Measurements from ENCODE around the gene TMEM245. TPM values are rescaled to one million over a fixed set of nuclear protein-coding genes. Genes with fewer than 3 reads are reported as not detected.
A peak's percentile ranks its signal among the peaks of the same experiment; 100 is the strongest.

TMEM245 gene
- total and polyA plus RNA-seq, 10 of the 15 experiments (the other 5 are each of a cell fraction or from before 2014, with no cell fraction given): 7.4 to 36.1 (median 19.0) TPM

DNA sequence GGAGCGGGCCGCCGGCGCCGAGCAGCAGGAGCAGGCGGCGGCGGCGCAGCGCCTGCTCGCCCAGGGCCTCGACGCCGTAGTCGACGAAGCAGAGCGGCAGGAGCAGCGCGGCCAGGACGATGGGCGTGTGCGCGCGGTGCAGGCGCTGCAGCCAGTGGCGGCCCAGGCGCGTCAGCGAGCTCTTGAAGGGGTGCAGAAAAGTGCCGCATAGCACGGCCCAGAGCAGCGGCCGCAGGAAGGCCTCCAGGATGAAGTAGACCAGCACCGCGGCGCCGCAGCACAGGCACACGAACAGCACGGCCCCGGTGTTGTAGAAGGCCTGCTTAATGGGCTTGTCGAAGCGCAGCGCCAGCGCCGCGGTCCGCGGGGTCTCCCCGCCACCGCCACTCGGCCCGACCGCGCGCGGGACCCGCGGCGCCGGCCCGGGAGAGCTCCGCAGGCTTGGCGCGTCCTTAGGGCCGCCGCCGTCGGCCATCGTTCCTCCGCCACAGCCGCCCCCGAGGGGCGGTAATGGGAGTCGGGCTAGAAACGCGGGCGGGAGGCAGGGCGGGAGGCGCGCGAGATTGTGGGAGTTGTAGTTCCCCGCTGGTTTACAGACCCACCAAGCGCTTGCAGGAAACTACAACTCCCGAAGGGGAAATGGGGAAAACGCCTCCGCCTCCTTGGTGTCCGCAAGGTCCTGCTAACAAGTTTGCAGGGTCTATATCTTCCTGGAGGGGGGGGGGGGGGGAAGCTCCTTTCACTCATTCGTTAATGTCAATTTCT is at the start of gene TMEM245 (continued):
- TF ChIP-seq, protein P1, sequence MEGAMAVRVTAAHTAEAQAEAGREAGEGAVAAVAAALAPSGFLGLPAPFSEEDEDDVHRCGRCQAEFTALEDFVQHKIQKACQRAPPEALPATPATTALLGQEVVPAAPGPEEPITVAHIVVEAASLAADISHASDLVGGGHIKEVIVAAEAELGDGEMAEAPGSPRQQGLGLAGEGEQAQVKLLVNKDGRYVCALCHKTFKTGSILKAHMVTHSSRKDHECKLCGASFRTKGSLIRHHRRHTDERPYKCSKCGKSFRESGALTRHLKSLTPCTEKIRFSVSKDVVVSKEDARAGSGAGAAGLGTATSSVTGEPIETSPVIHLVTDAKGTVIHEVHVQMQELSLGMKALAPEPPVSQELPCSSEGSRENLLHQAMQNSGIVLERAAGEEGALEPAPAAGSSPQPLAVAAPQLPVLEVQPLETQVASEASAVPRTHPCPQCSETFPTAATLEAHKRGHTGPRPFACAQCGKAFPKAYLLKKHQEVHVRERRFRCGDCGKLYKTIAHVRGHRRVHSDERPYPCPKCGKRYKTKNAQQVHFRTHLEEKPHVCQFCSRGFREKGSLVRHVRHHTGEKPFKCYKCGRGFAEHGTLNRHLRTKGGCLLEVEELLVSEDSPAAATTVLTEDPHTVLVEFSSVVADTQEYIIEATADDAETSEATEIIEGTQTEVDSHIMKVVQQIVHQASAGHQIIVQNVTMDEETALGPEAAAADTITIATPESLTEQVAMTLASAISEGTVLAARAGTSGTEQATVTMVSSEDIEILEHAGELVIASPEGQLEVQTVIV (IDR thresholded peaks at IDR 0.05; ENCODE audit: borderline replicate concordance, partially characterized antibody): peak; percentile 84
- TF ChIP-seq, protein P2, sequence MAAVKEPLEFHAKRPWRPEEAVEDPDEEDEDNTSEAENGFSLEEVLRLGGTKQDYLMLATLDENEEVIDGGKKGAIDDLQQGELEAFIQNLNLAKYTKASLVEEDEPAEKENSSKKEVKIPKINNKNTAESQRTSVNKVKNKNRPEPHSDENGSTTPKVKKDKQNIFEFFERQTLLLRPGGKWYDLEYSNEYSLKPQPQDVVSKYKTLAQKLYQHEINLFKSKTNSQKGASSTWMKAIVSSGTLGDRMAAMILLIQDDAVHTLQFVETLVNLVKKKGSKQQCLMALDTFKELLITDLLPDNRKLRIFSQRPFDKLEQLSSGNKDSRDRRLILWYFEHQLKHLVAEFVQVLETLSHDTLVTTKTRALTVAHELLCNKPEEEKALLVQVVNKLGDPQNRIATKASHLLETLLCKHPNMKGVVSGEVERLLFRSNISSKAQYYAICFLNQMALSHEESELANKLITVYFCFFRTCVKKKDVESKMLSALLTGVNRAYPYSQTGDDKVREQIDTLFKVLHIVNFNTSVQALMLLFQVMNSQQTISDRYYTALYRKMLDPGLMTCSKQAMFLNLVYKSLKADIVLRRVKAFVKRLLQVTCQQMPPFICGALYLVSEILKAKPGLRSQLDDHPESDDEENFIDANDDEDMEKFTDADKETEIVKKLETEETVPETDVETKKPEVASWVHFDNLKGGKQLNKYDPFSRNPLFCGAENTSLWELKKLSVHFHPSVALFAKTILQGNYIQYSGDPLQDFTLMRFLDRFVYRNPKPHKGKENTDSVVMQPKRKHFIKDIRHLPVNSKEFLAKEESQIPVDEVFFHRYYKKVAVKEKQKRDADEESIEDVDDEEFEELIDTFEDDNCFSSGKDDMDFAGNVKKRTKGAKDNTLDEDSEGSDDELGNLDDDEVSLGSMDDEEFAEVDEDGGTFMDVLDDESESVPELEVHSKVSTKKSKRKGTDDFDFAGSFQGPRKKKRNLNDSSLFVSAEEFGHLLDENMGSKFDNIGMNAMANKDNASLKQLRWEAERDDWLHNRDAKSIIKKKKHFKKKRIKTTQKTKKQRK (IDR thresholded peaks at IDR 0.05; ENCODE audit: low read depth, low read length): no peak
- TF ChIP-seq NFYA (IDR thresholded peaks at IDR 0.05; ENCODE audit: borderline replicate concordance, low read depth, low read length) (no peak), CEBPB (IDR thresholded peaks at IDR 0.05; ENCODE audit: borderline replicate concordance in 1 of 2, low read depth in 2 of 2, low read length in 2 of 2) (no peak), SP1 (IDR thresholded peaks at IDR 0.05; ENCODE audit: low read depth, low read length) (peak; percentile 89), IRF4 (IDR thresholded peaks at IDR 0.05; ENCODE audit: low read depth, low read length) (peak; percentile 68), SMC3 (IDR thresholded peaks at IDR 0.05; ENCODE audit: borderline replicate concordance, low read length) (no peak), TCF12 (IDR thresholded peaks at IDR 0.05; ENCODE audit: low read depth, low read length) (no peak), JUND (IDR thresholded peaks at IDR 0.05; ENCODE audit: low read depth, low read length) (no peak), RFX5 (IDR thresholded peaks at IDR 0.05; ENCODE audit: low read depth, low read length) (no peak), KAT2A (conservative IDR thresholded peaks at IDR 0.05; ENCODE audit: control insufficient read depth, low read depth, low read length) (no peak), CHD1 (IDR thresholded peaks at IDR 0.05; ENCODE audit: low read depth, low read length) (no peak), MEF2B (IDR thresholded peaks at IDR 0.05; ENCODE audit: partially characterized antibody, poor library complexity, severe bottlenecking) (peak; percentile 57), SPI1 (IDR thresholded peaks at IDR 0.05; ENCODE audit: borderline replicate concordance, insufficient read depth, low read depth, low read length) (no peak), FOS (IDR thresholded peaks at IDR 0.05; ENCODE audit: borderline replicate concordance, extremely low read depth, insufficient read length) (no peak)
- TF ChIP-seq, protein P3, sequence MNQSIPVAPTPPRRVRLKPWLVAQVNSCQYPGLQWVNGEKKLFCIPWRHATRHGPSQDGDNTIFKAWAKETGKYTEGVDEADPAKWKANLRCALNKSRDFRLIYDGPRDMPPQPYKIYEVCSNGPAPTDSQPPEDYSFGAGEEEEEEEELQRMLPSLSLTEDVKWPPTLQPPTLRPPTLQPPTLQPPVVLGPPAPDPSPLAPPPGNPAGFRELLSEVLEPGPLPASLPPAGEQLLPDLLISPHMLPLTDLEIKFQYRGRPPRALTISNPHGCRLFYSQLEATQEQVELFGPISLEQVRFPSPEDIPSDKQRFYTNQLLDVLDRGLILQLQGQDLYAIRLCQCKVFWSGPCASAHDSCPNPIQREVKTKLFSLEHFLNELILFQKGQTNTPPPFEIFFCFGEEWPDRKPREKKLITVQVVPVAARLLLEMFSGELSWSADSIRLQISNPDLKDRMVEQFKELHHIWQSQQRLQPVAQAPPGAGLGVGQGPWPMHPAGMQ (IDR thresholded peaks at IDR 0.05; ENCODE audit: borderline replicate concordance): no peak; the same call in 1 of the 2 replicates
- TF ChIP-seq, protein P4, sequence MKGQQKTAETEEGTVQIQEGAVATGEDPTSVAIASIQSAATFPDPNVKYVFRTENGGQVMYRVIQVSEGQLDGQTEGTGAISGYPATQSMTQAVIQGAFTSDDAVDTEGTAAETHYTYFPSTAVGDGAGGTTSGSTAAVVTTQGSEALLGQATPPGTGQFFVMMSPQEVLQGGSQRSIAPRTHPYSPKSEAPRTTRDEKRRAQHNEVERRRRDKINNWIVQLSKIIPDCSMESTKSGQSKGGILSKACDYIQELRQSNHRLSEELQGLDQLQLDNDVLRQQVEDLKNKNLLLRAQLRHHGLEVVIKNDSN (IDR thresholded peaks at IDR 0.05; ENCODE audit: borderline replicate concordance, extremely low read length, insufficient read depth, low read depth, low read length): no peak
- TF ChIP-seq, protein P5, sequence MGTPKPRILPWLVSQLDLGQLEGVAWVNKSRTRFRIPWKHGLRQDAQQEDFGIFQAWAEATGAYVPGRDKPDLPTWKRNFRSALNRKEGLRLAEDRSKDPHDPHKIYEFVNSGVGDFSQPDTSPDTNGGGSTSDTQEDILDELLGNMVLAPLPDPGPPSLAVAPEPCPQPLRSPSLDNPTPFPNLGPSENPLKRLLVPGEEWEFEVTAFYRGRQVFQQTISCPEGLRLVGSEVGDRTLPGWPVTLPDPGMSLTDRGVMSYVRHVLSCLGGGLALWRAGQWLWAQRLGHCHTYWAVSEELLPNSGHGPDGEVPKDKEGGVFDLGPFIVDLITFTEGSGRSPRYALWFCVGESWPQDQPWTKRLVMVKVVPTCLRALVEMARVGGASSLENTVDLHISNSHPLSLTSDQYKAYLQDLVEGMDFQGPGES (IDR thresholded peaks at IDR 0.05): peak; percentile 21; the same call in 1 of the 2 replicates
- TF ChIP-seq, protein P6, sequence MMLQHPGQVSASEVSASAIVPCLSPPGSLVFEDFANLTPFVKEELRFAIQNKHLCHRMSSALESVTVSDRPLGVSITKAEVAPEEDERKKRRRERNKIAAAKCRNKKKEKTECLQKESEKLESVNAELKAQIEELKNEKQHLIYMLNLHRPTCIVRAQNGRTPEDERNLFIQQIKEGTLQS (IDR thresholded peaks at IDR 0.05; ENCODE audit: borderline replicate concordance, extremely low read depth, low read depth, low read length): no peak
